Parathyroid adenoma (tissue), 2 donors: Measurements from ENCODE around the gene UBA52.

ENCODE experiments used
- H2AFZ ChIP-seq: fragments of 300-600 bp; sonication (generic); one replicate; pipeline ENCODE4 v1.7.0; 2017; ENCODE audit warnings: antibody characterized with exemption, mild to moderate bottlenecking
- H3K27ac ChIP-seq: fragments of 300-600 bp; sonication (generic); one replicate; pipeline ENCODE4 v1.7.0; 2017
- H3K27me3 ChIP-seq: fragments of 300-600 bp; sonication (generic); one replicate; pipeline ENCODE4 v1.7.0; 2017; ENCODE audit warnings: low read length; ENCODE audit not compliant: control insufficient read depth, insufficient read depth
- H3K36me3 ChIP-seq: fragments of 300-600 bp; sonication (generic); one replicate; pipeline ENCODE4 v1.7.0; 2017; ENCODE audit warnings: low read length; ENCODE audit not compliant: control insufficient read depth, insufficient read depth
- H3K4me1 ChIP-seq: fragments of 300-600 bp; sonication (generic); one replicate; pipeline ENCODE4 v1.7.0; 2017; ENCODE audit warnings: control low read depth
- H3K4me2 ChIP-seq: fragments of 300-600 bp; sonication (generic); one replicate; pipeline ENCODE4 v1.7.0; 2017; ENCODE audit warnings: low read length
- H3K4me3 ChIP-seq: fragments of 300-600 bp; sonication (generic); one replicate; pipeline ENCODE4 v1.7.0; 2017; ENCODE audit warnings: low read depth, low read length
- H3K79me2 ChIP-seq: fragments of 300-600 bp; sonication (generic); one replicate; pipeline ENCODE4 v1.7.0; 2017; ENCODE audit warnings: control low read depth
- H3K9ac ChIP-seq: fragments of 300-600 bp; sonication (generic); one replicate; pipeline ENCODE4 v1.7.0; 2017; ENCODE audit warnings: mild to moderate bottlenecking
- H3K9me3 ChIP-seq: fragments of 300-600 bp; sonication (generic); one replicate; pipeline ENCODE4 v1.7.0; 2017; ENCODE audit warnings: low read length; ENCODE audit not compliant: control insufficient read depth
- CTCF ChIP-seq: fragments of 300-600 bp; sonication (generic); IDR thresholded peaks from one replicate; pipeline ENCODE4 v1.7.0; 2017; ENCODE audit warnings: antibody characterized with exemption, mild to moderate bottlenecking
- donor health status: primary hyperparathyroidism.

Gene UBA52

GRCh38 chr19:18529782-18530181 is 41.9 kb upstream of the UBA52 start:
- H3K4me1 ChIP-seq, result no peaks in the 10 kb centered on the region
- H3K9me3 ChIP-seq, result no peaks in the 10 kb centered on the region
- no peaks in the 10 kb centered on the region for H3K36me3 ChIP-seq
- no peak overlapping the region for H3K4me3 ChIP-seq
- no peak overlapping the region for H3K27ac ChIP-seq
- H3K4me2 ChIP-seq, result no peak overlapping the region
- H3K27me3 ChIP-seq, result no peaks in the 10 kb centered on the region
- H2AFZ ChIP-seq, result no peak overlapping the region
- no peak overlapping the region for H3K9ac ChIP-seq
- H3K79me2 ChIP-seq, result no peaks in the 10 kb centered on the region
- TF ChIP-seq CTCF, result no peak

DNA sequence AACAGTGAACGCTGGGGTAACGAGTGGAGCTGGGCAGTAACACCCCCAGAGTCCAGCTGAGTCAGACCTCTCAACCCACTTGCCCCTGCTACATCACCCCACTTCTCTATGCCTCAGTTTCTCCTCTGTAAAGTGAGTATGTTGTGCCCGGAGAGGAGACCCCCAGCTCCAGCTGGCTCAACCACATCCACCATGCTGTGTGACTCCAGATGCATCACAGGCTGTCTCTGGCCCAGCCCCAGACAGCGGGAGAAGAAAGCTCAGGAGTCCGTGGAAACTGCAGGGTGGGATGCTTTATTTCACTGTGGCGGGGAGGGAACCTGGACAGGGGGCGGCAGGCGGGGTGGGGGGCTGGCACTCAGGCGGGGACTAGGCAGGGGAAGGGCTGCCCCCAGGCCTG is 40.2 kb upstream of the UBA52 start:
- Histone ChIP-seq H3K27me3 (no peaks in the 10 kb centered on the region), H2AFZ (no peak overlapping the region), H3K36me3 (no peaks in the 10 kb centered on the region), H3K4me1 (no peaks in the 10 kb centered on the region), H3K4me2 (no peak overlapping the region), H3K27ac (no peak overlapping the region), H3K9me3 (no peaks in the 10 kb centered on the region), H3K79me2 (no peaks in the 10 kb centered on the region), H3K9ac (no peak overlapping the region), H3K4me3 (no peak overlapping the region)
- no peak for TF ChIP-seq CTCF

GRCh38 chr19:18532168-18532890 is 39.3 kb upstream of the UBA52 start:
- Histone ChIP-seq H3K27ac (no peak overlapping the region), H3K4me1 (no peaks in the 10 kb centered on the region), H3K4me2 (no peak overlapping the region), H3K27me3 (no peaks in the 10 kb centered on the region), H3K36me3 (no peaks in the 10 kb centered on the region), H2AFZ (no peak overlapping the region), H3K4me3 (no peak overlapping the region), H3K9ac (no peak overlapping the region), H3K79me2 (no peaks in the 10 kb centered on the region), H3K9me3 (no peaks in the 10 kb centered on the region)
- no peak for TF ChIP-seq CTCF

DNA sequence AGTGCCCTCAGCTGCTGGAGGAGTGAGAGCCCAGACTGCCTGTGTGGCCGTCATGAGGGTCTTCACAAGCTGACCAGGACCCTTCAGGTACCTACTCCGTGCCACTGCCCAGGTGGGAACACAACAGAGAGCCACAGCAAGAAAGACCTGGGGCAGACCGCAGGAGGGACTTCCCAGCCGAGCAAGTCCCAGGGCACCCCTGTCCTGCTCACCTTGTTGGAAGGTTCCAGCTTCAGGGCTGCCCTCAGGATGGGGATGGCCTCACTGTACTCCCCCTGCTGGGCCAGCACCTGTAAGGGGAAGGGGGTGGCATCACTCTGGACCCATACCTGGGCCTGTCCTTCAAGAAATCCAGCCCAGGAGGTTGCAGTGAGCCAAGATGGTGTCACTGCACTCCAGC is 38.6 kb upstream of the UBA52 start:
- no peak overlapping the region for H3K4me3 ChIP-seq
- no peak overlapping the region for H3K4me2 ChIP-seq
- TF ChIP-seq CTCF, result no peak
- no peaks in the 10 kb centered on the region for H3K4me1 ChIP-seq
- no peaks in the 10 kb centered on the region for H3K36me3 ChIP-seq
- H3K9ac ChIP-seq, result no peak overlapping the region
- H3K27ac ChIP-seq, result no peak overlapping the region
- no peaks in the 10 kb centered on the region for H3K79me2 ChIP-seq
- H3K9me3 ChIP-seq, result no peaks in the 10 kb centered on the region
- no peaks in the 10 kb centered on the region for H3K27me3 ChIP-seq
- no peak overlapping the region for H2AFZ ChIP-seq

GRCh38 chr19:18536475-18536874 is 35.2 kb upstream of the UBA52 start:
- no peak overlapping the region for H3K4me3 ChIP-seq
- H3K4me2 ChIP-seq, result no peak overlapping the region
- H3K9ac ChIP-seq, result no peak overlapping the region
- H3K4me1 ChIP-seq, result no peaks in the 10 kb centered on the region
- H3K27ac ChIP-seq, result no peak overlapping the region
- no peaks in the 10 kb centered on the region for H3K79me2 ChIP-seq
- no peaks in the 10 kb centered on the region for H3K27me3 ChIP-seq
- H3K9me3 ChIP-seq, result no peaks in the 10 kb centered on the region
- H2AFZ ChIP-seq, result no peak overlapping the region
- no peak for TF ChIP-seq CTCF
- H3K36me3 ChIP-seq, result no peaks in the 10 kb centered on the region
